ENCODE data around the gene NRAP.

Gene NRAP

DNA sequence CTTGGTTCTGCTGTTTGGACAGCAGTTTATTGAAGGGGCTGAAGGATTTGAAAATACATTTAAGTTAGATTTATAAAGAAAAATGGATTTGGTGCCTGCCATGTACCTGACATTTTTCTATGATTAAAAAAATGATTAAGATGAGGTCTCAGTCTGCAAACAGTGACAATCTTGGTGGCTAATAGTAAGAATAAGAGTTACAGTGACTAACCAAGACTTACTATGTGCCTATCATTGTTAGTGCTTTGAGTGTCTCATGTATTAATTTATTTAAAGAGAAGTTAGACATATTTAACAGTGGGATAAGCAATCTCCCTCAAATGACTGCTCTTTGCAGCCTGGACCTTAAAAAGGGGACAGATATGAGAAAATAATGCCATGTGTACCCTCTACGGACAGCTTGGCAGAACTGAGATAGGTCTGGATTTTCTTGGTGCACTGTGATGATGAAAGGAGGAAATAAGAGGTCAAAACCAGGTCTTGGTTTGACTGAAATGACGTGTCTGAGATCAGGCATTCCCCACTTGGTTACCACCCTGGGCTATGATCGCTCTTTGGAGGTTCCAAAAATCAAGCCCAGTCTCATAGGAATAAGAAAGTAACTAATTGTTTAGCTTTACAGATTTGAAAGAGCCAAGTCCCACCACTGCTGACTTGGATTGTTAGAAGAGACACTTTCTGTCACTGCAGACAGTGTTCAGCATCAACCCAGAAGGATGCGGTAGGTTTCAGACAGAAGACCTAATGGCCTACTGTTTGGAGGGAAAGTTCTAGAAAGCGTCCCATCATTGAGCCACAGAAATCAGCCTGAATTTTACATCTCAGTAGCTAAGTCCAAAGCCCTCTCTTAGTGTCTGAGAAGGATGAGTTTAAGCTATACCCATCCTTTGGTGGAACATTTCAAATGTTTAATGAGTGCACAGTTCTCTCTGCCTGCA, 18.0 kb upstream of the NRAP start:
- Histone ChIP-seq H3K36me3 (ENCODE audit: insufficient read depth, insufficient read length, low read length) (peaks cover 9% of the 10 kb centered on the region), H3K4me3 (ENCODE audit: insufficient read length, low read depth) (no peak overlapping the region), H3K9me3 (ENCODE audit: insufficient read depth, low read length) (peaks cover 5% of the 10 kb centered on the region), H3K27me3 (ENCODE audit: insufficient read depth, insufficient read length) (no peaks in the 10 kb centered on the region), H3K4me1 (ENCODE audit: insufficient read depth, insufficient read length) (no peaks in the 10 kb centered on the region), H3K9ac (ENCODE audit: insufficient read length, low read depth) (no peak overlapping the region)
- no peak for DNase-seq (ENCODE audit: low read depth, low spot score)
- TF ChIP-seq ZNF274 (IDR thresholded peaks at IDR 0.05; ENCODE audit: low read depth, low read length) = no peak
- no peak for TF ChIP-seq YY1 (IDR thresholded peaks at IDR 0.05; ENCODE audit: insufficient read depth, insufficient read length)
- no peak for TF ChIP-seq SUZ12 (IDR thresholded peaks at IDR 0.05; ENCODE audit: extremely low read depth, insufficient read depth, insufficient read length)

DNA sequence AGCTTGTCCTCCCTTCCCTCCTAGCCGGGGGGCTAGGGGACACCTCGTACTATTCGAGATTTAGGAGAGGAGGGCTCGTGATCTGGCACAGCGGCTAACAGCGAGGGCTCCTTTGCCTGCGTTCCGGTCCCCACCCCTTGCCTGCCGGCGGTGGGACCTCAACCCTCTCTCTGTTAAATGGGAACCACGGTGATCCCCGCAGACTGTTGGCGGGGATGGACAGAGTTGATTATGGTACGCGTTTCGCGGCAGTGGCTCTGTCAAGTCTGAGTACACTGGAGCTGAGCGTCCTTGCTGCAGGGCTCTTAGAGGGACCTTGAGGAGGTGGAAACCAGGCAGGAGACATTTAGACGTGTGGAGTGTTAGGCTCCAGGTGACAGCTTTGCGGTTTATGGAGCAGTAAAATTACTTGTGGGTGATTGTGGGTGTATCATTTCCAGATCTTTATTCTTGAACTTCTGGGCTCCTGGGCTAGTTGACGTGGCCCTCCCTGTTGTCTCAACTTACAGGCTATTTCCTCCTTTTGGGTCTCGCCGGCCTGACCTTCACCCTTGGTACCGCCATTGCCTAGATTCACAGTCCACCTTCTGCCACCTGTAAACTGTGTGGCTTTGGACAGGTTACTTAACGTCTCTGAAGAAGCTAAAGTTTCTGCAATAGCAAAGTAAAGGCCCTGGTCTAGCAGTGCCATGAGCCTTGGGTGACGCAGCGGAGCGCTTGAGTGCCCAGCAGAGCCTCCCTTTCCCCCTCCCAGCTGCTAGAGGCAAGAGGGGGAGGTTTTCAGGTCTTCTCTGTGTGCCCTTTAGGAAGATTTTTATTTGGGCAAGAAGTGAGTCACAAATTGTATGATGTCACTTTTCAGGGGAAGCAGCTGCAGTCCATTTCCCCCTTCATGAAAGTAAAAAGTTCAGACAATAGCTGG, 16.6 kb upstream of the NRAP start:
- Histone ChIP-seq H3K27me3 (ENCODE audit: insufficient read depth, insufficient read length) (no peaks in the 10 kb centered on the region), H3K9me3 (ENCODE audit: insufficient read depth, low read length) (no peaks in the 10 kb centered on the region), H3K4me3 (ENCODE audit: insufficient read length, low read depth) (peak overlapping the region; percentile 85), H3K36me3 (ENCODE audit: insufficient read depth, insufficient read length, low read length) (peaks cover 9% of the 10 kb centered on the region), H3K9ac (ENCODE audit: insufficient read length, low read depth) (peak overlapping the region; percentile 86), H3K4me1 (ENCODE audit: insufficient read depth, insufficient read length) (no peaks in the 10 kb centered on the region)
- TF ChIP-seq SUZ12 (IDR thresholded peaks at IDR 0.05; ENCODE audit: extremely low read depth, insufficient read depth, insufficient read length) (no peak), ZNF274 (IDR thresholded peaks at IDR 0.05; ENCODE audit: low read depth, low read length) (no peak), YY1 (IDR thresholded peaks at IDR 0.05; ENCODE audit: insufficient read depth, insufficient read length) (no peak)
- no peak for DNase-seq (ENCODE audit: low read depth, low spot score)

DNA sequence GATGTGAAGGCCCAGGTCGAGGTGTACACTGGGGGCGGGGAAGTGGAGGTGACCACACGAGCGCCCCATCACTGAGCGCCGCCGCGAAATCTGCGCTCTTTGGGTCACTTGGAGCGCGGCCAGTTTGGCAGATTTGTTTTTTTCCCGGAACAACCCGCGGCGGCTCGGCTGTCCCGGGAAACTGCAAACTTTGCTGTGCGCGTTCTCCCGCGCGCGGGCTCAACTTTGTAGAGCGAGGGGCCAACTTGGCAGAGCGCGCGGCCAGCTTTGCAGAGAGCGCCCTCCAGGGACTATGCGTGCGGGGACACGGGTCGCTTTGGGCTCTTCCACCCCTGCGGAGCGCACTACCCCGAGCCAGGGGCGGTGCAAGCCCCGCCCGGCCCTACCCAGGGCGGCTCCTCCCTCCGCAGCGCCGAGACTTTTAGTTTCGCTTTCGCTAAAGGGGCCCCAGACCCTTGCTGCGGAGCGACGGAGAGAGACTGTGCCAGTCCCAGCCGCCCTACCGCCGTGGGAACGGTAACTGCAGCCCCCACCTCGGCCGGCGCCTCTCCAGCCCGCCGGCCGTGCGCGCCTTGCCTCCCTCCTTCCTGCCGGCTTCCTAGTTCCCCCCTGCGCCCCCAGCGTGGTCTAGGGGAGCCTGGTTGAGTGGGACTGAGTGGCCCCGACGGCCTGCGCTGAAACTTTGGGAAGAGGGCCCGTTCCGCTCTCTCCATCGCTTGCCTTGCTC, 15.8 kb upstream of the NRAP start, which contains the start of gene CASP7:
Gene CASP7, plus strand, starts transcription at position 450 of the 727 bp plus-strand sequence. CDS start 17,582 bp downstream, outside the sequence.
- Histone ChIP-seq H3K9ac (ENCODE audit: insufficient read length, low read depth) (peak within 1 kb of the TSS; percentile 86), H3K27me3 (ENCODE audit: insufficient read depth, insufficient read length) (no peaks in the 10 kb centered on the region), H3K4me1 (ENCODE audit: insufficient read depth, insufficient read length) (no peaks in the 10 kb centered on the region), H3K9me3 (ENCODE audit: insufficient read depth, low read length) (no peaks in the 10 kb centered on the region), H3K4me3 (ENCODE audit: insufficient read length, low read depth) (peak within 1 kb of the TSS; percentile 85), H3K36me3 (ENCODE audit: insufficient read depth, insufficient read length, low read length) (peaks cover 9% of the 10 kb centered on the region)
- peak; percentile 61 for DNase-seq (ENCODE audit: low read depth, low spot score)
- TF ChIP-seq YY1 (IDR thresholded peaks at IDR 0.05; ENCODE audit: insufficient read depth, insufficient read length) = no peak

DNA sequence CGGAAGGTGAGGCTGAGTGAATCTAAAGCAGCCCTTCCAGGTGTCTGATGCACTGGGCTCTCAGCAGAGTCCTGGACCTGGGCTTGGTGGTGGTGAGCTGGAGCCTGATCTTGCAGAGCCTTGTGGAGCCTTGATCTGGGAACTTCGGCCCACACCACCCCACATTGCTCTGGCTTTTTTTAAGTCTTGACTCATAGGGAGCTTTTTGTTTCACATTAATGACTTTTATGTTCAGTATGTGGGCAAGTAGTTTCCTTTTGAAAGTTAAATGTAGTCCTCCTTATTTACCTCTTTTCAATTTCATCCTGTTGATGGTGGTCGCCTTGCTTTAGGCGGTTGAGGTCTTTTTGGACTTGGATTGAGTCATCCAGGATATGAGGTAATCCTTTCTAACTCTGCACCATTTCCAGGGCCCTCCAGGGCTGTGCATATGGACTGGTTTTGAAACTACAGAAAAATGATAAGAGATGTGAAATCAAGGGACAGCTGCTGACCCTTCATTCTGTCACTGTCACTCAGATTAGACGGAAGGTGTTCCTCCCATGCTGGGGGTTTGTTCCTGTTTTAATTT, 2.9 kb upstream of the NRAP start:
- no peak for DNase-seq (ENCODE audit: low read depth, low spot score)
- no peak overlapping the region for H3K9ac ChIP-seq (ENCODE audit: insufficient read length, low read depth)
- TF ChIP-seq ZNF274 (IDR thresholded peaks at IDR 0.05; ENCODE audit: low read depth, low read length) (no peak), YY1 (IDR thresholded peaks at IDR 0.05; ENCODE audit: insufficient read depth, insufficient read length) (no peak), SUZ12 (IDR thresholded peaks at IDR 0.05; ENCODE audit: extremely low read depth, insufficient read depth, insufficient read length) (no peak)

DNA sequence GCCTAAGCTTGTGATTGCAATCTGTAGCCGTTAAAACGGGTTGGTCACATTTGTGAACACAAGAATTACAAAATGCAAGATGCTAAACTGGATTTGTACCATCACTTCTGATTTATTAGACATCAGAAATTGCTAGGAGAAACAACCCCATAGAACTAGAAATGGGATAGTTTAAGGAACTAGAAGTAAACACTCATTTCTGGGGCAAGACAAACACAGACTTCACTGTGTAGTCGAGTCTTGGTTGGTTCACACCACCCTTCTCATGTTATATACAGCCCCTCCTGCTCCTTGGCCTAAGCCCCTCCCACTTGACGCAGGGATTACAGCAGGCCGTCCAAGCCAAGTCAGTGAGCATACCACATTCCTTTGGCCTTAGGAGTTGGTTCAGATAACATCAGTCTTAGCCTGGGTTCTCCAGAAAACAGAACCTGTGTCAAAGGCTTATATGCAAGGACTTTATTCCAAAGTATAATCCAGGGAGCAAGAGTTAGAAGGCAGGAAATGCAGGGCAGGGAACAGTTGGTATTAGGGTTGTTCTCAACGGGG, 2.0 kb upstream of the NRAP start:
- no peaks in the 10 kb centered on the region for H3K36me3 ChIP-seq (ENCODE audit: insufficient read depth, insufficient read length, low read length)
- no peak overlapping the region for H3K4me3 ChIP-seq (ENCODE audit: insufficient read length, low read depth)
- peaks cover 3% of the 10 kb centered on the region for H3K4me1 ChIP-seq (ENCODE audit: insufficient read depth, insufficient read length)
- TF ChIP-seq YY1 (IDR thresholded peaks at IDR 0.05; ENCODE audit: insufficient read depth, insufficient read length) = no peak
- TF ChIP-seq SUZ12 (IDR thresholded peaks at IDR 0.05; ENCODE audit: extremely low read depth, insufficient read depth, insufficient read length) = no peak
- TF ChIP-seq ZNF274 (IDR thresholded peaks at IDR 0.05; ENCODE audit: low read depth, low read length) = no peak
- H3K27me3 ChIP-seq (ENCODE audit: insufficient read depth, insufficient read length) = no peaks in the 10 kb centered on the region
- H3K9ac ChIP-seq (ENCODE audit: insufficient read length, low read depth) = no peak overlapping the region
- DNase-seq (ENCODE audit: low read depth, low spot score) = no peak
- 0 out of 2 replicates have a peak, but pooled peaks cover 9% of the 10 kb centered on the region for H3K9me3 ChIP-seq (ENCODE audit: insufficient read depth, low read length)

More for the DNA sequence above, 2.9 kb upstream of the NRAP start:
- Histone ChIP-seq H3K4me1 (ENCODE audit: insufficient read depth, insufficient read length) (peaks cover 3% of the 10 kb centered on the region), H3K4me3 (ENCODE audit: insufficient read length, low read depth) (no peak overlapping the region), H3K27me3 (ENCODE audit: insufficient read depth, insufficient read length) (no peaks in the 10 kb centered on the region), H3K36me3 (ENCODE audit: insufficient read depth, insufficient read length, low read length) (no peaks in the 10 kb centered on the region), H3K9me3 (ENCODE audit: insufficient read depth, low read length) (0 out of 2 replicates have a peak, but pooled peaks cover 11% of the 10 kb centered on the region)

DNA sequence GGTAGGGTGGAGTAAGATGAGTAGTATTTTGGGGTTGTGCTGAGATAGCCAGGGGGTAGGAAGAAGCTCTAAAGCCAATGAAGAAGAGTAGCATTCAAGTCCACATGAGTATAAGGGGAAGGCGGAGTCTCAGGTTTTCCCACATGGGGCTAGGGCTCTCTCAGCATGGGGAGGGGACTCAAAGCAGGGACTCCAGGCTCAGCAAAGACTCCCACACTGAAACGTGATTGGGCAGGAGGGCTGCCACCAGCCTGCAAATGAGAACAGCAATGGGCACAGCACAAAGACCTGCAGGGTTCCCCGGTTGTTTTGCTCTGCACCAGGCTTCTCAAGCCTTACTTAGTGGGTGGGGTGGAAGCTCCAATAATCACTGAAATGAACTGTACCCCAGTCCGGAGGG, 1.5 kb upstream of the NRAP start:
- Histone ChIP-seq H3K9me3 (ENCODE audit: insufficient read depth, low read length) (0 out of 2 replicates have a peak, but pooled peaks cover 4% of the 10 kb centered on the region), H3K4me3 (ENCODE audit: insufficient read length, low read depth) (no peak overlapping the region), H3K27me3 (ENCODE audit: insufficient read depth, insufficient read length) (no peaks in the 10 kb centered on the region), H3K4me1 (ENCODE audit: insufficient read depth, insufficient read length) (peaks cover 3% of the 10 kb centered on the region), H3K9ac (ENCODE audit: insufficient read length, low read depth) (no peak overlapping the region), H3K36me3 (ENCODE audit: insufficient read depth, insufficient read length, low read length) (no peaks in the 10 kb centered on the region)
- TF ChIP-seq ZNF274 (IDR thresholded peaks at IDR 0.05; ENCODE audit: low read depth, low read length) (no peak), YY1 (IDR thresholded peaks at IDR 0.05; ENCODE audit: insufficient read depth, insufficient read length) (no peak), SUZ12 (IDR thresholded peaks at IDR 0.05; ENCODE audit: extremely low read depth, insufficient read depth, insufficient read length) (no peak)
- no peak for DNase-seq (ENCODE audit: low read depth, low spot score)
